ENCODE measurements around the gene WHAMM. TPM values are rescaled to one million over a fixed set of nuclear protein-coding genes. Genes with fewer than 3 reads are reported as not detected.

The WHAMM gene
- total RNA-seq, 4 donors from 2014 or later: 6.4 to 14.2 (median 8.8) TPM

GRCh38 chr15:82874267-82874666, 64.8 kb downstream of the WHAMM start:
- Histone ChIP-seq H3K4me1 (no peaks in the 10 kb centered on the region), H3K4me3 (no peak overlapping the region), H3K36me3 (no peaks in the 10 kb centered on the region), H3K27me3 (no peaks in the 10 kb centered on the region), H3K27ac (no peak overlapping the region), H3K9me3 (no peaks in the 10 kb centered on the region)
- WGBS, 2 donors (ENCODE audit: low coverage in 1 of 2): 55 to 85% methylated on average over 1 of the region's 1 CpG
- TF ChIP-seq POLR2AphosphoS5 (IDR thresholded peaks at IDR 0.05): no peak
- no peak for TF ChIP-seq CTCF (IDR thresholded peaks at IDR 0.05)
- TF ChIP-seq EP300 (IDR thresholded peaks at IDR 0.05; ENCODE audit: low read depth): no peak
- TF ChIP-seq POLR2A (IDR thresholded peaks at IDR 0.05): no peak
- no peak for DNase-seq
- intact Hi-C loops (cut with DNase I; ENCODE audit: low total_unique reads) (no loop called here), in situ Hi-C loops (cut with MboI; ENCODE audit: low pct_ligation_motif_present in 1 of 4, low pct_unique_long_range_greater_than_20kb in 1 of 4, low sequenced_read_pairs in 3 of 4) (loop anchor here in 1 of 4 donors (25.0 kb wide), 1 partner anchor 88 kb away; the partner anchor contains the start of gene HOMER2)

- no peak for DNase-seq
- H3K27me3 ChIP-seq: no peaks in the 10 kb centered on the region
- no peaks in the 10 kb centered on the region for H3K9me3 ChIP-seq
- no peaks in the 10 kb centered on the region for H3K36me3 ChIP-seq
- no peak overlapping the region for H3K4me3 ChIP-seq
- in situ Hi-C loops (cut with MboI; ENCODE audit: low pct_ligation_motif_present in 1 of 4, low pct_unique_long_range_greater_than_20kb in 1 of 4, low sequenced_read_pairs in 3 of 4): loop anchor here in 1 of 4 donors (25.0 kb wide), 1 partner anchor 87 kb away; the partner anchor contains the start of gene HOMER2
- intact Hi-C loops (cut with DNase I; ENCODE audit: low total_unique reads): no loop called here
- TF ChIP-seq POLR2AphosphoS5 (IDR thresholded peaks at IDR 0.05) (no peak), EP300 (IDR thresholded peaks at IDR 0.05; ENCODE audit: low read depth) (no peak), CTCF (IDR thresholded peaks at IDR 0.05) (no peak), POLR2A (IDR thresholded peaks at IDR 0.05) (no peak)
- no peak overlapping the region for H3K27ac ChIP-seq
- H3K4me1 ChIP-seq: no peaks in the 10 kb centered on the region
- WGBS, 2 donors (ENCODE audit: low coverage in 1 of 2): 87 to 93% methylated on average over 2 to 10 of the region's 10 CpGs
Measured at GRCh38 chr15:82874961-82875360, 65.5 kb downstream of the WHAMM start.

GRCh38 chr15:82875411-82876003, 66.1 kb downstream of the WHAMM start:
- Histone ChIP-seq H3K36me3 (no peaks in the 10 kb centered on the region), H3K27me3 (no peaks in the 10 kb centered on the region), H3K4me3 (no peak overlapping the region), H3K27ac (no peak overlapping the region), H3K9me3 (no peaks in the 10 kb centered on the region), H3K4me1 (no peaks in the 10 kb centered on the region)
- intact Hi-C loops (cut with DNase I; ENCODE audit: low total_unique reads) (no loop called here), in situ Hi-C loops (cut with MboI; ENCODE audit: low pct_ligation_motif_present in 1 of 4, low pct_unique_long_range_greater_than_20kb in 1 of 4, low sequenced_read_pairs in 3 of 4) (no loop called here)
- DNase-seq: no peak
- 88 to 92% methylated on average over 5 to 7 of the region's 7 CpGs for WGBS, 2 donors (ENCODE audit: low coverage in 1 of 2)
- TF ChIP-seq POLR2AphosphoS5 (IDR thresholded peaks at IDR 0.05) (no peak), EP300 (IDR thresholded peaks at IDR 0.05; ENCODE audit: low read depth) (no peak), POLR2A (IDR thresholded peaks at IDR 0.05) (no peak), CTCF (IDR thresholded peaks at IDR 0.05) (no peak)

- H3K9me3 ChIP-seq: no peaks in the 10 kb centered on the region
- no peak overlapping the region for H3K4me3 ChIP-seq
- H3K4me1 ChIP-seq: no peaks in the 10 kb centered on the region
- H3K27me3 ChIP-seq: no peaks in the 10 kb centered on the region
- intact Hi-C loops (cut with DNase I; ENCODE audit: low total_unique reads): no loop called here
- TF ChIP-seq EP300 (IDR thresholded peaks at IDR 0.05; ENCODE audit: low read depth) (no peak), POLR2A (IDR thresholded peaks at IDR 0.05) (no peak), CTCF (IDR thresholded peaks at IDR 0.05) (no peak)
- no peaks in the 10 kb centered on the region for H3K36me3 ChIP-seq
- no peak overlapping the region for H3K27ac ChIP-seq
- in situ Hi-C loops (cut with MboI; ENCODE audit: low pct_ligation_motif_present in 1 of 4, low pct_unique_long_range_greater_than_20kb in 1 of 4, low sequenced_read_pairs in 3 of 4): no loop called here
- WGBS, 2 donors (ENCODE audit: low coverage in 1 of 2): 79% methylated on average over 2 of the region's 2 CpGs; no CpG with 5 or more reads in 1 of the 2 donors
- DNase-seq: no peak
Measured at GRCh38 chr15:82877825-82878224, 68.4 kb downstream of the WHAMM start.
